Sigmoid colon (tissue), 4 donors: Measurements from ENCODE around the gene SPOCK2.

Experiments used
- EP300 ChIP-seq, 4 donors: sonication (generic); formaldehyde crosslinking; IDR thresholded peaks; one replicate each; pipeline ENCODE4 v1.6.1; 2017; ENCODE audit warnings: antibody characterized with exemption in 4 of 4
- TF ChIP-seq, protein P1 (sequence below), 4 experiments: fragments of 450-650 bp in 3 of 4; fragments of 200-600 bp in 1 of 4; IDR thresholded peaks; one replicate each; pipeline ENCODE4 v1.5.1; 2016 to 2019; ENCODE audit warnings: antibody characterized with exemption in 4 of 4, mild to moderate bottlenecking in 3 of 4, moderate library complexity in 2 of 4

DNA sequence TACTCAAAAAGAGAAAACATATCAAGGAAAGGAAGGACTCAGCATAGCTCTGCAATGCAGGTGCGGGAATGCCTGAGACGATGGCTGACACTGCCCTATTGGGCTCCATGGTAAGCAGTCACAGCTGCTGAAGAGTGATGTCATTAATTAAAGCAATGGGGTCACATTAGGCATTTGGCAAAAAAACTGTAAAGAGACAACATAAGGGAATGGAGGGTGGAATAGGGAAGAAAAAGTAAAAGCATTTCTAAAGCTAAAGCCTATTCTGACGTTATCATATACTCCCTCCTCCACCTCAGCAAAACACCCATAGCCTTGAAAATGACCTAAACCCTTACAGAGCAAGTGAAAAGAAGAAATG is 38.5 kb upstream of the SPOCK2 start:
- TF ChIP-seq, protein P1, sequence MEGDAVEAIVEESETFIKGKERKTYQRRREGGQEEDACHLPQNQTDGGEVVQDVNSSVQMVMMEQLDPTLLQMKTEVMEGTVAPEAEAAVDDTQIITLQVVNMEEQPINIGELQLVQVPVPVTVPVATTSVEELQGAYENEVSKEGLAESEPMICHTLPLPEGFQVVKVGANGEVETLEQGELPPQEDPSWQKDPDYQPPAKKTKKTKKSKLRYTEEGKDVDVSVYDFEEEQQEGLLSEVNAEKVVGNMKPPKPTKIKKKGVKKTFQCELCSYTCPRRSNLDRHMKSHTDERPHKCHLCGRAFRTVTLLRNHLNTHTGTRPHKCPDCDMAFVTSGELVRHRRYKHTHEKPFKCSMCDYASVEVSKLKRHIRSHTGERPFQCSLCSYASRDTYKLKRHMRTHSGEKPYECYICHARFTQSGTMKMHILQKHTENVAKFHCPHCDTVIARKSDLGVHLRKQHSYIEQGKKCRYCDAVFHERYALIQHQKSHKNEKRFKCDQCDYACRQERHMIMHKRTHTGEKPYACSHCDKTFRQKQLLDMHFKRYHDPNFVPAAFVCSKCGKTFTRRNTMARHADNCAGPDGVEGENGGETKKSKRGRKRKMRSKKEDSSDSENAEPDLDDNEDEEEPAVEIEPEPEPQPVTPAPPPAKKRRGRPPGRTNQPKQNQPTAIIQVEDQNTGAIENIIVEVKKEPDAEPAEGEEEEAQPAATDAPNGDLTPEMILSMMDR (IDR thresholded peaks at IDR 0.05), result no peak
- TF ChIP-seq EP300 (IDR thresholded peaks at IDR 0.05), result no peak
